Activated CD4-positive, alpha-beta memory T cell treated with anti-CD3 and anti-CD28 coated beads for 36 hours (primary cell): ENCODE measurements around the gene BAZ2B. TPM values are rescaled to one million over a fixed set of nuclear protein-coding genes. Genes with fewer than 3 reads are reported as not detected.
"Not testable (repeated sequence)": the region's sequence is repeated elsewhere in the genome, so short reads cannot be mapped to it uniquely, and the experiment has no call there.

Source experiments
- CTCF ChIA-PET: fragments of 350-600 bp; sonication (Branson Sonifier 250); formaldehyde crosslinking; loops from one replicate; lab custom pipeline; 2021; ENCODE audit warnings: antibody characterized with exemption, inconsistent platforms; lab: Charles Lee
- POLR2A ChIA-PET: fragments of 350-600 bp; sonication (Branson Sonifier 250); formaldehyde crosslinking; loops from one replicate; lab custom pipeline; 2021; ENCODE audit warnings: antibody characterized with exemption; lab: Charles Lee
- DNase-seq: peaks from one replicate; pipeline ENCODE4 v3.0.0-alpha.2; 2020
- H3K27ac Mint-ChIP-seq: one replicate; pipeline ENCODE4 v1.8.0; 2021; ENCODE audit warnings: mixed read lengths
- H3K27me3 Mint-ChIP-seq: one replicate; pipeline ENCODE4 v1.8.0; 2021; ENCODE audit warnings: mixed read lengths
- H3K36me3 Mint-ChIP-seq: one replicate; pipeline ENCODE4 v1.8.0; 2021; ENCODE audit warnings: mixed read lengths
- H3K4me1 Mint-ChIP-seq: one replicate; pipeline ENCODE4 v1.8.0; 2021; ENCODE audit warnings: low read depth, mixed read lengths
- H3K4me3 Mint-ChIP-seq: one replicate; pipeline ENCODE4 v1.8.0; 2021; ENCODE audit warnings: mild to moderate bottlenecking, mixed read lengths
- H3K9me3 Mint-ChIP-seq: one replicate; pipeline ENCODE4 v1.8.0; 2021; ENCODE audit warnings: mixed read lengths
- intact Hi-C: fragments of 100-400 bp; cut with micrococcal nuclease; formaldehyde crosslinking; loops from one replicate; pipeline ENCODE4 v1.15.1; 2023
- total RNA-seq, 2 experiments: library from RNA; stranded (reverse); gene quantifications; one replicate each; pipeline ENCODE4 v1.2.3, GENCODE V29; 2021

BAZ2B gene
- total RNA-seq, 2 experiments from 2014 or later, result 9.1 to 10.2 TPM

DNA sequence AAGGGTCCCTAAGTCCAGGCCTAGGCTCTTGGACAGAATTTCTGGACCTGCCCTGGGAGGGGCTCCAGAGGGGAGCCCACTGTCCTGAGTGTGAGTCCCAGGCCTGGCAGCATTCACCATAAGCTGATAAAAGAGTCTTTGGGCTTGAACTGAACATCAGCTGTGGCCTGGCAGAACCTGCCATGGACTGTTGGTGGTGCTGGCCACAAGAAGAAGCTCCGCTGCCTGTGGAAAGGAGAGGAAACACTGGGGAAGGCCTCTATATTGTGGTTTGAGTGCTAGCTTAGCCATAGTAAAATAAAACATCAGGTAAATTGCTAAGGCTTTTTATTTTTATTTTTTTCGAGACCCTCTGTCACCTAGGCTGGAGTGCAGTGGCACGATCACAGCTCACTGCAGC is 20.9 kb upstream of the BAZ2B start:
- Mint-ChIP-seq H3K27me3 (no peaks in the 10 kb centered on the region), H3K4me3 (no peak overlapping the region), H3K9me3 (peaks cover 5% of the 10 kb centered on the region), H3K27ac (no peak overlapping the region), H3K36me3 (no peaks in the 10 kb centered on the region), H3K4me1 (no peaks in the 10 kb centered on the region)
- CTCF ChIA-PET, result no interaction called here
- POLR2A ChIA-PET, result no interaction called here
- intact Hi-C loops, result no loop called here
- no peak for DNase-seq

DNA sequence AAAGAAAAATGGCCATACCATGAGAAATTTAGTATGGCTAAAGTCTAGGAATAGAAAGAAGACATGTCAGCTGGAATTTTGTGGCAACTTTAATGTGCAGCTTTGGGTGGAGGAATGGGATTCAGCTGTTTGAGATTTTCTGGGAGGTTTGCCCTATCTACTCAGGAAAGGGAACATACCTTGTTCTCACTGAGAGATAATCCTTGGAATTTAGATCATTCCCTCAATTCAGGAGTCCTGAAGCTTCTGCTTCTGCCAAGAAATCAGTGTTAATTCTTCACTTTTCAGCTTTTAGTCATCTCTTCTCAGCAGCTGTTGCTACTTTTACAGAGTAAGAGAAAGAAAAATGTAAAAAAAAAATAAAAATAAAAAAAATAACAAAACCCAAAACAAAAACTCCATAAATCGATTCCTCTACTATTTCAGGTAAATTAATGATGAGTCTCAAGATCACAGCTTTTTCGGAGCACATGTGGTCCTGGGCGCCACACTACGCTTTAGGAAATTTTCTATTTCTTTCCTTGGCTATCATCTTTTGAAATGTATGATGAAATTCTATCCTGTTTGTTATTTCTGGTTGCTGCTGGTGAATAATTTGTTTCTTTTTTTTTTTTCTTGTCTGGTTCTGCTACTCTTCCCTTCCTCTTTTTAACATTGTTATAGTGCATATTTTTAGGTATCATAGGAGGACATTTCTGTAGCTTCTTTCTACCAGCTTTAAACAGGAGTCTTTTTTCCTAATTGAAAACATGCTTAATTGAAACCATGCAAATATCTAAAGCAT is 18.9 kb upstream of the BAZ2B start:
- ChIA-PET POLR2A (no interaction called here), CTCF (no interaction called here)
- no peaks in the 10 kb centered on the region for H3K4me1 Mint-ChIP-seq
- H3K36me3 Mint-ChIP-seq, result no peaks in the 10 kb centered on the region
- intact Hi-C loops, result no loop called here
- no peak overlapping the region for H3K27ac Mint-ChIP-seq
- H3K4me3 Mint-ChIP-seq, result no peak overlapping the region
- DNase-seq, result no peak
- no peaks in the 10 kb centered on the region for H3K27me3 Mint-ChIP-seq
- H3K9me3 Mint-ChIP-seq, result peaks cover 5% of the 10 kb centered on the region

- ChIA-PET CTCF (interaction anchor here (0.7 kb wide), 1 partner anchor 123 kb away, joined by 3 read pairs; no protein-coding TSS in a partner anchor), POLR2A (no interaction called here)
- no peaks in the 10 kb centered on the region for H3K27me3 Mint-ChIP-seq
- peaks cover 2% of the 10 kb centered on the region for H3K36me3 Mint-ChIP-seq
- no peak overlapping the region for H3K4me3 Mint-ChIP-seq
- intact Hi-C loops, result no loop called here
- no peaks in the 10 kb centered on the region for H3K4me1 Mint-ChIP-seq
- no peak overlapping the region for H3K27ac Mint-ChIP-seq
- DNase-seq, result no peak
- no peaks in the 10 kb centered on the region for H3K9me3 Mint-ChIP-seq
These were observed 16.9 kb upstream of the BAZ2B start for GRCh38 chr2:159633219-159633618.

DNA sequence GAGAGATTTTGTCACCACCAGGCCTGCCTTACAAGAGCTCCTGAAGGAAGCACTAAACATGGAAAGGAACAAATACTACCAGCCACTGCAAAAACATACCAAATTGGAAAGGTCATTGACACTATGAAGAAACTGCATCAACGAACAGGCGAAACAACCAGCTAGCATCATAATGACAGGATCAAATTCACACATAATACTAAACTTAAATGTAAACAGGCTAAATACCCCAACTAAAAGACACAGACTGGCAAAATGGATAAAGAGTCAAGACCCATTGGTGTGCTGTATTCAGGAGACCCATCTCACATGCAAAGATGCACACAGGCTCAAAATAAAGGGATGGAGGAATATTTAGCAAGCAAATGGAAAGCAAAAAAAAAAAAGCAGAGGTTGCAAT is 9.3 kb upstream of the BAZ2B start:
- DNase-seq, H3K9me3 Mint-ChIP-seq, CTCF ChIA-PET, H3K27me3 Mint-ChIP-seq, H3K27ac Mint-ChIP-seq, intact Hi-C loops, H3K4me3 Mint-ChIP-seq, H3K36me3 Mint-ChIP-seq, H3K4me1 Mint-ChIP-seq, POLR2A ChIA-PET: not testable (repeated sequence)

DNA sequence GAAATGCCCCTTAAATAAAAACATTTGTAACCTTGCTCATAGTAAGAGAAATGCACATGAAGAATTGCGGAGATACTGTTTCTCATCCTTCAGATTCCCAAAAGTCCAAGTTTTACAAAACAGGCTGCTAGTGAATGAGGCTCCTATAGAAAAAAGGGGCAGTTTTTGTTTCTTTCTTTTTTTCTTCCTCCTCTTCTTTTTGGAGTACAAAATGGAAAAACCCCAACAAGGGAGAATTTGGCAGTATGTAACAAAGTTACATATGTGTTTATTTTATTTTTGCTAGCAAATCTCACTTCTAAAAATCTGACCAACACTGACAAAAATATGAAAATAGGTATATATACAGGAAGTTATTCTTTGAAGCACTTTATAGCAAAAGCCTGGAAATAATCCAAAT is 7.1 kb upstream of the BAZ2B start:
- Mint-ChIP-seq H3K36me3 (no peaks in the 10 kb centered on the region), H3K4me3 (no peak overlapping the region), H3K4me1 (no peaks in the 10 kb centered on the region), H3K9me3 (no peaks in the 10 kb centered on the region), H3K27me3 (no peaks in the 10 kb centered on the region), H3K27ac (no peak overlapping the region)
- POLR2A ChIA-PET, result no interaction called here
- CTCF ChIA-PET, result no interaction called here
- intact Hi-C loops, result no loop called here
- DNase-seq, result no peak

DNA sequence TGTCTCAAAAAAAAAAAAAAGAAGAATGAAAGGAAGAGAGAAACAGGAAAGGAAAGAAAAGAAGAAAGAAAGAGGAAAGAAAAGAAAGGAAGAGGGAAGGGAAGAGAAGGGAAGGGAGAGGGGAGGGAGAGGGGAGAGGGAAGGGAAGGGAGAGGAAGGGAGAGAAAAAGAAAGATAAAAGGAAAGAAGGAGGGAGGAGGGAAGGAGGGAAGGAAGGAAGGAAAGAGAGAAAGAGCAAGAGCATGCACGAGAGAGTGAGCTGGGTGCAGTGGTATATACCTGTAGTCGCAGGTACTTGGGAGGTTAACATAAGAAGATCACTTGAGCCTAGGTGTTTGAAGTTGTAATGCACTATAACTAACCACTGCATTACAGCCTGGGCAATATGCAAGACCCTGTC is 6.6 kb upstream of the BAZ2B start:
- intact Hi-C loops, result no loop called here
- POLR2A ChIA-PET, result no interaction called here

DNA sequence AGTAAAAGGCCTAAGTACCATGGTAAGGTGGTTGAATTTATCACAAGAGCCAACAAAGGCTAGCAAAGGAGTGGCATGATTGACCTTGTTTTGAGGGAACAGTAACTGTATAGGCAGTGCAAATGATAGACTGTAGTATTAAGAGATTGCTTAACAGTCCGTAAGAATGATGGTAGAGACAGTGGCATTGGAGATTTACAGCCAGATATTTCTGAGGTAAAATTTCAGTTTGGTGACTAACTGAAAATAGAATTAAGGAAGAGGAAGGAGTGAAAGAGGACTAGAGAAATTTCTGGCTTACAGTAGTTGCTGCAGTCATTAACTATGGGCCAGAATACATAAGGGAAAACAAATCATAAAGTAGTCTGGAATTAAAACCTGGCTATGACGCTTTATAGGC is 4.4 kb upstream of the BAZ2B start:
- H3K4me3 Mint-ChIP-seq, result no peak overlapping the region
- peaks cover 5% of the 10 kb centered on the region for H3K4me1 Mint-ChIP-seq
- no peak for DNase-seq
- no peak overlapping the region for H3K27ac Mint-ChIP-seq
- intact Hi-C loops, result no loop called here
- no peaks in the 10 kb centered on the region for H3K9me3 Mint-ChIP-seq
- peaks cover 2% of the 10 kb centered on the region for H3K36me3 Mint-ChIP-seq
- peaks cover 9% of the 10 kb centered on the region for H3K27me3 Mint-ChIP-seq
- POLR2A ChIA-PET, result no interaction called here
- CTCF ChIA-PET, result no interaction called here

More for the DNA sequence above, 6.6 kb upstream of the BAZ2B start:
- H3K36me3 Mint-ChIP-seq, result no peaks in the 10 kb centered on the region
- H3K9me3 Mint-ChIP-seq, result no peaks in the 10 kb centered on the region
- H3K27me3 Mint-ChIP-seq, result no peaks in the 10 kb centered on the region
- H3K27ac Mint-ChIP-seq, result no peak overlapping the region
- no peak for DNase-seq
- CTCF ChIA-PET, result no interaction called here
- no peaks in the 10 kb centered on the region for H3K4me1 Mint-ChIP-seq
- no peak overlapping the region for H3K4me3 Mint-ChIP-seq

GRCh38 chr2:159617646-159618045 is 1.3 kb upstream of the BAZ2B start:
- no peak overlapping the region for H3K27ac Mint-ChIP-seq
- peaks cover 8% of the 10 kb centered on the region for H3K4me1 Mint-ChIP-seq
- POLR2A ChIA-PET, result no interaction called here
- no peak overlapping the region for H3K4me3 Mint-ChIP-seq
- no peaks in the 10 kb centered on the region for H3K9me3 Mint-ChIP-seq
- CTCF ChIA-PET, result no interaction called here
- DNase-seq, result no peak
- intact Hi-C loops, result loop anchor here (5.0 to 10.0 kb wide), 2 partner anchors 95 to 347 kb away; partner anchors contain the start of gene MARCHF7
- peaks cover 2% of the 10 kb centered on the region for H3K36me3 Mint-ChIP-seq
- peaks cover 18% of the 10 kb centered on the region for H3K27me3 Mint-ChIP-seq

GRCh38 chr2:159617100-159617499 is 752 bp upstream of the BAZ2B start:
- H3K36me3 Mint-ChIP-seq, result peaks cover 2% of the 10 kb centered on the region
- peaks cover 8% of the 10 kb centered on the region for H3K4me1 Mint-ChIP-seq
- ChIA-PET POLR2A (no interaction called here), CTCF (interaction anchor here (0.9 kb wide), 1 partner anchor 498 kb away, joined by 3 read pairs; no protein-coding TSS in a partner anchor)
- H3K27ac Mint-ChIP-seq, result no peak overlapping the region
- no peaks in the 10 kb centered on the region for H3K9me3 Mint-ChIP-seq
- DNase-seq, result no peak
- no peak overlapping the region for H3K4me3 Mint-ChIP-seq
- peaks cover 18% of the 10 kb centered on the region for H3K27me3 Mint-ChIP-seq
- intact Hi-C loops, result loop anchor here (5.0 to 10.0 kb wide), 2 partner anchors 95 to 348 kb away; partner anchors contain the start of gene MARCHF7

DNA sequence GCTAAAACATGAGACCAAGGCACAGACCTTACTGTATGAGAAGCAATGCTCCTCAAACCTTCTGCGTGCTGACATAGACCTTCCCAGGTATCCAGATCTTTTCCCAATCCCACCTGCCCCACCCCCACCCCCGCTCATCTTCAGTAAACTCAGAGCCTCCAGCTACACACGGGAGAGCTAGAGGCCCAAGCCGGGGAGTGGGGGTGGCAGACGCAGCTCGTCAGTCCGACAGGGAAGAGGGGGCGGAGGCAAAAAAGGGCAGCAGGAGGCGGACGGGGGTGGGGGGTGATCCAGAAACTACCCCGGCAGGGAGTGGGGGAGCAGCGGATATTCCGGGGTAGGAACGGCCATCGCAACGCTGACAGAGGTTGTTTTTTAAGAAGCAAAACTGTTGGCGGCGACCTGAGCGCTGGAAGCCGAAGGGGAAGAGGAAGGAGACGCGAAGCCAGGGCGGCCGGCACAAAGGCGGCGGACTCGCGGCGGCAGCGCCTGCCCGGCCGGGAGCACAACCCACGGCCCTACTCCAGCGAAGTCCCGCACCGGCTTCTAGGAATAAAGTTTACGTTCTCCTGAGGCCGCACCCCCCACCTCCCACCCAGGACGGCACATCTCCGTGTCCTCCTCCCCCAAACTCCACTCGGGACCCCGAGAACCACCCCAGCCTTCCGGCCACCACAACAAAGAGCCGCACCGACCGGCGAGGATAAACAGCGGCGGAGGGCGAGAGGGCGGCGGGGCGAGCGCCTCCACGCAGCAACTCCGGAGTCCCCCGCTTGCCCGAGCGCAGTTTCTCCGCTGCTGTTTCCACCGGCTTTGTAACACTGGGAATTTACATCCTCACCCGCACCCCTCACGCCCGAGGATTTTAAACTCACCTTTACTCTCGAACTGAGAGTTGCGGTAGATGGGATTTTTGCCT is 722 bp downstream of the BAZ2B start:
- CTCF ChIA-PET, result no interaction called here
- H3K27me3 Mint-ChIP-seq, result peaks cover 18% of the 10 kb centered on the region
- DNase-seq, result peak; percentile 50
- peak overlapping the region; percentile 82 for H3K4me3 Mint-ChIP-seq
- no peaks in the 10 kb centered on the region for H3K9me3 Mint-ChIP-seq
- peaks cover 2% of the 10 kb centered on the region for H3K36me3 Mint-ChIP-seq
- POLR2A ChIA-PET, result no interaction called here
- intact Hi-C loops, result loop anchor here (5.0 to 10.0 kb wide), 2 partner anchors 97 to 349 kb away; partner anchors contain the start of gene MARCHF7
- peaks cover 8% of the 10 kb centered on the region for H3K4me1 Mint-ChIP-seq
- H3K27ac Mint-ChIP-seq, result no peak overlapping the region

GRCh38 chr2:159614534-159615366 is 1.6 kb downstream of the BAZ2B start:
- peak overlapping the region; percentile 82 for H3K4me3 Mint-ChIP-seq
- H3K9me3 Mint-ChIP-seq, result no peaks in the 10 kb centered on the region
- no peak for DNase-seq
- peaks cover 2% of the 10 kb centered on the region for H3K36me3 Mint-ChIP-seq
- intact Hi-C loops, result loop anchor here (5.0 to 10.0 kb wide), 2 partner anchors 98 to 350 kb away; partner anchors contain the start of gene MARCHF7
- ChIA-PET POLR2A (interaction anchor here (1.0 kb wide), 1 partner anchor 97 kb away, joined by 3 read pairs; the partner anchor contains the start of gene MARCHF7), CTCF (interaction anchor here (1.0 kb wide), 1 partner anchor 9 kb away, joined by 3 read pairs; no protein-coding TSS in a partner anchor)
- H3K27me3 Mint-ChIP-seq, result peaks cover 18% of the 10 kb centered on the region
- peaks cover 8% of the 10 kb centered on the region for H3K4me1 Mint-ChIP-seq
- H3K27ac Mint-ChIP-seq, result no peak overlapping the region
